Measurements from ENCODE around the gene TAS2R50.

TAS2R50 gene

DNA sequence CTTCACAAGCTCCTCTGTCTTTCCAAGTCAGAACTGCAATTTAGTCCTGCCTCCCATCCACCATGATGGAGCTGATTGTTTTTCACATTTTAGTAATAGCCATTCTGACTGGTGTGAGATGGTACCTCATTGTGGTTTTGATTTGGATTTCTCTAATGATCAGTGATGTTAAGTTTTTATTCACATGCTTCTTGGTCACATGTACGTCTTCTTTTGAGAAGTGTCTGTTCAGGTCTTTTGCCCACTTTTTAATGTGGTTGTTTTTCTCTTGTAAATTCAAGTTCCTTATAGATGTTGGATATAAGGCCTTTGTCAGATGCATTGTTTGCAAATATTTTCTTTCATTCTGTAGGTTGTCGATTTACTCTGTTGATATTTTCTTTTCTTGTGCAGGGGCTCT lies 43.5 kb downstream of the TAS2R50 start:
- no peak for DNase-seq

DNA sequence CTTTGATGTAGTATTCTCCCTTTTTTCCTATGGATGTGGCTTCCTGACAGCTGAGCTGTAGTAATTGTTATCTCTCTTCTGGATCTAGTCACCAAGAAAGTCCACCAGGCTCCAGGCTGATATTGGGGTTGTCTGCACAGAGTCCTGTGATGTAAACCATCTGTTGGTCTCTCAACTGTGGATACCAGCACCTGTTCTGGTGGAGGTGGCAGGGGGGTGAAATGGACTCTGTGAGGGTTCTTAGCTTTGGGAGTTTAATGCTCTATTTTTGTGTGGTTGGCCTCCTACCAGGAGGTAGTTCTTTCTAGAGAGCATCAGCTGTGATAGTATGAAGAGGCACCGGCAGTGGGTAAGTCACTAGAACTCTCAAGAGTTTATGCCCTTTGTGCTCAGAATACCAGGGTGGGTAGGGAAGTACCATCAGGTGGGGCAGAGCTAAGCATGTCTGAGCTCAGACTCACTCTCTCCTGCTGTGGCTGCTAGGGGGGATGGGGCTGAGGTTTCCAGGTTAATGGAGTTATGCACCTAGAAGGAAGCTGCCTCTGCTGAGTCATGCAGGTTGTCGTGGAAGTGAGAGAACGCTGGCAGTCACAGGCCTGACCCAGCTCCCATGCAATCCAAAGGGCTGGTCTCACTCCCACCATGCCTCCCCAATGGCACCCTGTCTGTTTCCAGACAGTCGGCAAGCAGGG lies 44.6 kb downstream of the TAS2R50 start:
- no peak for DNase-seq

DNA sequence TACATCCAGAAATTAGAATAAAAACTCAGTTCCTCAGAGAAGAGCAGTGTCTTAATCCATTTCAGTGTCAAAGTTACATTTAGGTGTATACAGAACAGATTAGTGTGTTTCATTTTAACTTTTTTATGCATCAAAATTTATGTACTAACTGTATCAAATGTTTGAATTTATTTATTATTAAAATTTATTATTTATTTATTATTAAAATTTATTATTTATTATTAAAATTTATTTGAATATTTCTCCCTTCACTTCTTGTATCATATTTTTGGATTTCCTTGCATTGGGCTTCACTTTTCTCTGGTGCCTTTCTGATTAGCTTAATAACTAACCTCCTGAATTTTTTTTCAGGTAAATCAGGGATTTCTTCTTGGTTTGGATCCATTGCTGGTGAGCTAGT lies 45.3 kb downstream of the TAS2R50 start:
- no peak for DNase-seq

DNA sequence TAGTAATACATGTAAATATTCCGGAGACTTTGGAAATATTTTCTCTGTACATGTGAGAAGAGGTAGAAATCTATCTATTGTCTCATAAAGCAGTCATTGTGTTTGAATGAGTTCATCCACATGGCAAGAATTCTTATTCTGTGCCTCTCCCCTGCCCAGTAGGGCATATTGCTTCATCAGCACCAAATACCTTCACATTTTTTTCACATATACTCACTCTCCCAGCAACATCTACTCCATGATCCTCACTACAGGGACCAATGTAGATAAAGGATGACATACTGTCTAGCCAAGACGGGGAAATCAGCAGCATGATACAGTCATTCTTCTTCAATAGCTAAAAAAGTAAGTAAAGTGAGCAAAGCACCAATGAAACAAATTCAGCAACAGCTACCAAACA lies 46.3 kb downstream of the TAS2R50 start:
- no peak for DNase-seq

DNA sequence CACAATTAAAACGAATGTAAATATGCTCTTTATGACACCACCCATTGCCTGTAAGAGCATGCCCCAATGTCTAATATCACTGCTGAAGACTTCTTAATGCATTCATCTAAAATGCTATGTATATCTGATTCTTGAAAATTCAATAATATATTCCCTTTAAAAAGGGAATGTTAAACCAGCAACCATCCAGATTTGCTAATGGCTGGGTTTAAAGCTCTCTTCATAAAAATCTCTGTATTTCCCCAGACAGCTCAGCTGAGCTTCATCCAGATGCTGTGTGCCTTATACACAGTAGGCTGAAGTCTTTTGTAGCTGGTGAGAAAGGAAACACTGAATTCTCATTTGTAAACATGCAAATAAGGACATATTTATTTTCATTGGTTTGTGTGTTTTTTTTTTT lies 47.5 kb downstream of the TAS2R50 start, which contains the start of gene TAS2R14:
TSS of gene TAS2R14 (minus strand) at position 101 of the 400 bp plus-strand sequence. CDS start at position 45, 56 bp downstream.
- no peak for DNase-seq

DNA sequence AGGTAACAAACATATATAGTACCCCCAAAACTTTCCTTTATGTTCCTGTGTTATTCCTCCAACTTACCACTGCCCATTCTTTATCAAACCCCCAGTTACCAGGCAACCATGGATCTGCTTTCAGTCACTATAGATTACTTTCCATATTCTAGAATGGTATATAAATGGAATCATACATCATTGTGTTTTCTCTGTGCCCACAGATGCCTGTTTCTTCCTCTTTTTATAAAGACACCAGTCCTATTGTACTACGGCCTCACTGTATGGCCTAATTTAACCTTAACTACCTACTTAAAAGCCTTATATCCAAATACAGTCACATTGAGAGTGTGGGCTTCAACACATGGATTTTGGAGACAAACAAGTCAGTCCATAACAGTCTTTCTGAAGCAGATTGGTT lies 50.2 kb downstream of the TAS2R50 start:
- no peak for DNase-seq
